IMR-90 (cell line): Measurements from ENCODE around the gene IL3RA. TPM values are rescaled to one million over a fixed set of nuclear protein-coding genes. Genes with fewer than 3 reads are reported as not detected.
"Not testable (repeated sequence)": the region's sequence is repeated elsewhere in the genome, so short reads cannot be mapped to it uniquely, and the experiment has no call there.

Experiments used
- ATAC-seq: fragments of 200-7000 bp; cut with Tn5 transposase; 2 replicates; pipeline ENCODE4 v1.9.1; 2020; ENCODE audit warnings: low read depth, mild to moderate bottlenecking, moderate library complexity
- BruUV-seq: library from RNA; stranded (reverse); fragments of 400-500 nt; replicated peaks from 2 replicates; lab custom pipeline; 2021; lab: Mats Ljungman, UMichigan
- CTCF ChIA-PET: fragments of 300-600 bp; formaldehyde crosslinking; extraction: SDS; loops from one replicate; lab custom pipeline; 2021; ENCODE audit warnings: antibody characterized with exemption; lab: Yijun Ruan, JAX
- POLR2A ChIA-PET: fragments of 300-600 bp; sonication (Branson Sonifier 250); formaldehyde crosslinking; loops from one replicate; lab custom pipeline; 2022; ENCODE audit warnings: antibody characterized with exemption; ENCODE audit not compliant: unreplicated experiment; lab: Charles Lee
- DNase-seq: peaks from one replicate; pipeline ENCODE4 v3.0.0; 2013
- H2AFZ ChIP-seq: replicated peaks from 2 replicates; pipeline ENCODE3; 2013; ENCODE audit warnings: low read length, mild to moderate bottlenecking; ENCODE audit not compliant: poor library complexity
- H2AK5ac ChIP-seq: 2 replicates; pipeline ENCODE4 v1.6.1; 2013; ENCODE audit warnings: low read depth, low read length, inconsistent platforms
- H2AK9ac ChIP-seq: replicated peaks from 2 replicates; pipeline ENCODE3; 2013; ENCODE audit warnings: mild to moderate bottlenecking, low read depth, low read length, moderate library complexity; ENCODE audit not compliant: poor library complexity
- H2BK120ac ChIP-seq: 2 replicates; pipeline ENCODE4 v1.6.1; 2013; ENCODE audit warnings: low read depth, low read length, inconsistent platforms
- H2BK15ac ChIP-seq: 3 replicates; pipeline ENCODE4 v1.6.1; 2013; ENCODE audit warnings: low read depth, low read length, inconsistent platforms
- H2BK20ac ChIP-seq: 2 replicates; pipeline ENCODE4 v1.6.1; 2013; ENCODE audit warnings: low read depth, mild to moderate bottlenecking, inconsistent platforms, low read length, moderate library complexity
- H2BK5ac ChIP-seq: 2 replicates; pipeline ENCODE4 v1.6.1; 2013; ENCODE audit warnings: mild to moderate bottlenecking, low read depth, low read length, inconsistent platforms; ENCODE audit not compliant: poor library complexity, severe bottlenecking
- H3K14ac ChIP-seq: replicated peaks from 2 replicates; pipeline ENCODE4 v1.6.1; 2013; ENCODE audit warnings: low read depth, low read length, inconsistent platforms
- H3K18ac ChIP-seq: 2 replicates; pipeline ENCODE4 v1.6.1; 2013; ENCODE audit warnings: low read depth, low read length, control low read depth
- H3K23ac ChIP-seq: 2 replicates; pipeline ENCODE4 v1.6.1; 2013; ENCODE audit warnings: low read depth, low read length, inconsistent platforms
- H3K27ac ChIP-seq: 2 replicates; pipeline ENCODE4 v1.5.1; 2013; ENCODE audit warnings: mild to moderate bottlenecking, control low read depth, low read length; ENCODE audit not compliant: insufficient read depth
- H3K27me3 ChIP-seq: 2 replicates; pipeline ENCODE4 v1.6.1; 2013; ENCODE audit warnings: low read length; ENCODE audit not compliant: control insufficient read depth, insufficient read depth
- H3K36me3 ChIP-seq: 2 replicates; pipeline ENCODE4 v1.6.1; 2013; ENCODE audit warnings: low read length, mixed read lengths; ENCODE audit not compliant: control insufficient read depth, insufficient read depth
- H3K4ac ChIP-seq: 2 replicates; pipeline ENCODE4 v1.6.1; 2013; ENCODE audit warnings: low read depth, low read length, inconsistent platforms
- H3K4me1 ChIP-seq: 2 replicates; pipeline ENCODE4 v1.6.1; 2013; ENCODE audit warnings: low read length, mixed read lengths; ENCODE audit not compliant: control insufficient read depth, insufficient read depth
- H3K4me2 ChIP-seq: 2 replicates; pipeline ENCODE4 v1.6.1; 2013; ENCODE audit warnings: low read depth, mild to moderate bottlenecking, control low read depth, low read length, moderate library complexity
- H3K4me3 ChIP-seq: 2 replicates; pipeline ENCODE4 v1.5.1; 2013; ENCODE audit warnings: low read depth, mild to moderate bottlenecking, control low read depth, low read length, moderate library complexity; ENCODE audit not compliant: insufficient read depth
- H3K56ac ChIP-seq: 2 replicates; pipeline ENCODE4 v1.6.1; 2013; ENCODE audit warnings: low read length, inconsistent platforms; ENCODE audit not compliant: insufficient read depth; ENCODE audit errors: extremely low read depth
- H3K79me1 ChIP-seq, 2 experiments: 2 replicates each; pipeline ENCODE4 v1.6.1; 2013; ENCODE audit warnings: low read length in 2 of 2, inconsistent platforms in 1 of 2, low read depth in 1 of 2
- H3K9ac ChIP-seq: 2 replicates; pipeline ENCODE4 v1.6.1; 2013; ENCODE audit warnings: low read depth, low read length, control low read depth
- H3K9me1 ChIP-seq: 2 replicates; pipeline ENCODE4 v1.6.1; 2013; ENCODE audit warnings: low read length, inconsistent platforms; ENCODE audit not compliant: insufficient read depth
- H3K9me3 ChIP-seq: 2 replicates; pipeline ENCODE4 v1.6.1; 2013; ENCODE audit warnings: low read length; ENCODE audit not compliant: control insufficient read depth, insufficient read depth
- H4K20me1 ChIP-seq: 2 replicates; pipeline ENCODE4 v1.6.1; 2013; ENCODE audit warnings: low read length, inconsistent platforms; ENCODE audit not compliant: insufficient read depth
- H4K5ac ChIP-seq: 2 replicates; pipeline ENCODE4 v1.6.1; 2013; ENCODE audit warnings: mild to moderate bottlenecking, low read depth, low read length, control low read depth
- H4K8ac ChIP-seq, 2 experiments: 2 replicates each; pipeline ENCODE4 v1.6.1; 2013; ENCODE audit warnings: low read depth in 2 of 2, low read length in 2 of 2, control low read depth in 1 of 2, inconsistent platforms in 1 of 2
- H4K91ac ChIP-seq: 2 replicates; pipeline ENCODE4 v1.6.1; 2013; ENCODE audit warnings: low read depth, low read length, inconsistent platforms; ENCODE audit not compliant: insufficient read depth
- BHLHE40 ChIP-seq: fragments of 150-350 bp; IDR thresholded peaks from 2 replicates; pipeline ENCODE4 v1.6.1; 2016; ENCODE audit warnings: mild to moderate bottlenecking, low read depth, low read length
- POLR2A ChIP-seq: IDR thresholded peaks from 2 replicates; pipeline ENCODE4 v1.6.1; 2012; ENCODE audit warnings: mild to moderate bottlenecking, low read depth, low read length
- WGBS, 2 experiments: methylation state at CpG; one replicate each; pipeline versions ENCODE4 v1.1.5 to v1.1.7; 2013; ENCODE audit warnings: missing lambda C conversion rate in 2 of 2; ENCODE audit not compliant: insufficient read length in 1 of 2; ENCODE audit errors: extremely low coverage in 2 of 2; 5-methylcytosine and 5-hydroxymethylcytosine counted together
- dilution Hi-C: fragments of 300-500 bp; cut with HindIII; formaldehyde crosslinking; loops from one replicate; pipeline ENCODE4 v1.14.3; 2018; ENCODE audit warnings: low sequenced_read_pairs; ENCODE audit not compliant: unreplicated experiment
- in situ Hi-C: fragments of 300-500 bp; cut with MboI; formaldehyde crosslinking; loops from 3 replicates; pipeline ENCODE4 v1.14.3; 2019; ENCODE audit warnings: low sequenced_read_pairs, inconsistent platforms, mixed read lengths
- intact Hi-C: fragments of 100-400 bp; cut with micrococcal nuclease; formaldehyde crosslinking; loops from 2 replicates; pipeline ENCODE4 v1.10.0; 2022
- polyA plus RNA-seq, 3 experiments: library from polyadenylated mRNA; depleted of rRNA; stranded (reverse); fragments of >200 nt; gene quantifications; 2 replicates each; pipeline ENCODE4 v1.2.3, GENCODE V29; 2012; ENCODE audit warnings: low replicate concordance in 1 of 3
- total RNA-seq: library from RNA; depleted of rRNA; stranded (reverse); fragments of >200 nt; gene quantifications from 2 replicates; pipeline ENCODE4 v1.2.3, GENCODE V29; 2012

Gene IL3RA
- total and polyA plus RNA-seq, 2 of the 4 experiments (the other 2 are of a cell fraction): not detected

DNA sequence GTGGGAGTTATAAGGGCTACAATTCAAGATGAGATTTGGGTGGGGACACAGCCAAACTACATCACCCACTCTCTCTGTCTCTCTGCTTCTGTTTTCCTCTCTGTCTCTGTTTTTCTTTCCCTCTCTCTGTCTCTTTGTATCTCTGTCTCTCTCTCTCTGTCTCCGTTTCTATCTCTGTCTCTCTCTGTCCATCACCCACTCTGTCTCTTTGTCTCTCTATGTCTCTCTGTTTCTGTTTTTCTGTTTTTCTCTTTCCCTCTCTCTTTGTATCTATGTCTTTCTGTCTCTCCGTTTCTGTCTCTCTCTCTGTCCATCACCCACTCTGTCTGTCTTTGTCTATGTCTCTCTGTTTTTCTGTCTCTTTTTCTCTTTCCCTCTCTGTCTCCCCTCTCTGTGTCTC, 25.3 kb downstream of the IL3RA start:
- Histone ChIP-seq H3K9me3 (peaks cover 11% of the 10 kb centered on the region), H4K91ac (no peak overlapping the region), H2AK5ac (no peak overlapping the region), H4K8ac (no peak overlapping the region), H3K36me3 (peaks cover 9% of the 10 kb centered on the region), H3K4me3 (no peak overlapping the region), H3K79me1 (no peaks in the 10 kb centered on the region), H3K4me1 (no peaks in the 10 kb centered on the region), H2AFZ (no peak overlapping the region), H3K9me1 (no peaks in the 10 kb centered on the region), H2BK5ac (no peak overlapping the region), H3K27ac (no peak overlapping the region), H2BK15ac (no peak overlapping the region), H4K5ac (no peak overlapping the region), H3K23ac (no peak overlapping the region), H2AK9ac (no peak overlapping the region), H3K18ac (no peak overlapping the region), H3K9ac (no peak overlapping the region), H3K4me2 (no peak overlapping the region), H4K20me1 (no peaks in the 10 kb centered on the region), H2BK20ac (no peak overlapping the region), H2BK120ac (no peak overlapping the region), H3K27me3 (no peaks in the 10 kb centered on the region), H3K14ac (no peak overlapping the region), H3K56ac (no peak overlapping the region), H3K4ac (no peak overlapping the region)
- dilution Hi-C loops: no loop called here
- ChIA-PET CTCF (no interaction called here), POLR2A (no interaction called here)
- no TSS peak for BruUV-seq
- DNase-seq (no peak), ATAC-seq (no peak)
- WGBS, 2 experiments: 90% methylated on average over 2 of the region's 2 CpGs; no CpG with 5 or more reads in 1 of the 2 experiments
- intact Hi-C loops: no loop called here
- TF ChIP-seq POLR2A (no peak), BHLHE40 (no peak)
- in situ Hi-C loops: no loop called here

DNA sequence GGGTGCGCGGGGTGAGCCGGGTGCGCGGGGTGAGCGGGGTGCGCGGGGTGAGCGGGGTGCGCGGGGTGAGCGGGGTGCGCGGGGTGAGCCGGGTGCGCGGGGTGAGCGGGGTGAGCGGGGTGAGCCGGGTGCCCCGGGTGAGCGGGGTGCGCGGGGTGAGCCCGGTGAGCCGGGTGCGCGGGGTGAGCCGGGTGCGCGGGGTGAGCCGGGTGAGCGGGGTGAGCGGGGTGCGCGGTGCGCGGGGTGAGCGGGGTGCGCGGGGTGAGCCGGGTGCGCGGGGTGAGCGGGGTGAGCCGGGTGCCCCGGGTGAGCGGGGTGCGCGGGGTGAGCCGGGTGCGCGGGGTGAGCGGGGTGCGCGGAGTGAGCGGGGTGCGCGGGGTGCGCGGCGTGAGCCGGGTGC, 29.8 kb downstream of the IL3RA start:
- in situ Hi-C loops, intact Hi-C loops: not testable (repeated sequence)

More for the DNA sequence above, 29.8 kb downstream of the IL3RA start:
- H3K9me1 ChIP-seq, H3K14ac ChIP-seq, H4K91ac ChIP-seq, H4K8ac ChIP-seq, H3K4me1 ChIP-seq, H3K4me3 ChIP-seq, H3K23ac ChIP-seq, H2AK5ac ChIP-seq, H3K4me2 ChIP-seq, H2AK9ac ChIP-seq, H2BK20ac ChIP-seq, H3K9me3 ChIP-seq, H3K79me1 ChIP-seq, POLR2A ChIA-PET, H3K56ac ChIP-seq, H3K18ac ChIP-seq, H2BK5ac ChIP-seq, CTCF ChIA-PET, ATAC-seq, H2BK15ac ChIP-seq, H3K27ac ChIP-seq, H3K36me3 ChIP-seq, H3K27me3 ChIP-seq, H3K9ac ChIP-seq, DNase-seq, BruUV-seq, dilution Hi-C loops, H3K4ac ChIP-seq, H4K5ac ChIP-seq, H2AFZ ChIP-seq, H4K20me1 ChIP-seq, H2BK120ac ChIP-seq: not testable (repeated sequence)
- no CpG with 5 or more reads among the region's 63 CpGs for WGBS, 2 experiments
